ENCODE data around the gene B4GALT2.

B4GALT2 gene

DNA sequence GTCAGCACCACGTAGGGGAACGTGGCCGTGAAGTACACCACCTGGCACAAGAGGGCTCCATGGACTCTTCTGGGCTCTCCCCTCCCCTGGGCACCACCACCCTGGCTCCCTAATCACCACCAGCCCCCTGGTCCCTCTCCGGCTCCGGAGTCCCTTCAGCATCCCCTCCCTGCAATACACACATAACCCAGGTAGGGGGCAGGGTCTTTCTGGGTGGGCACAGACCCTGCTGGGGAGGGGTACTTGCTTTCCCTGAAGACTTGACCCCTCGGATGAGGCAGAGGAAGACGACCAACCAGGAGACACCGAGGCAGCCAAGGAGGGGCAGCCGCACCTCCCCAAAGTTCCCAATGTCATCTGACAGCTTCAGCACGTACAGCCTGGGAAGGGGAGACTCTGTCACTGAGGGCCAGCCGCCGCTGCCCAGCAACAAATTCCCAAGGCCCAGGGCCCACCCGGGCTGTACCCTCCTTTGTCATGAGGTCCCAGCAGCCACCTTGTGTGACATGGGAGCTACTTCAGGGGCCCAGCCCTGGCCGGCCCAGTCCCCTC lies 23.7 kb downstream of the B4GALT2 start:
- no peak for DNase-seq (ENCODE audit: low read depth)

DNA sequence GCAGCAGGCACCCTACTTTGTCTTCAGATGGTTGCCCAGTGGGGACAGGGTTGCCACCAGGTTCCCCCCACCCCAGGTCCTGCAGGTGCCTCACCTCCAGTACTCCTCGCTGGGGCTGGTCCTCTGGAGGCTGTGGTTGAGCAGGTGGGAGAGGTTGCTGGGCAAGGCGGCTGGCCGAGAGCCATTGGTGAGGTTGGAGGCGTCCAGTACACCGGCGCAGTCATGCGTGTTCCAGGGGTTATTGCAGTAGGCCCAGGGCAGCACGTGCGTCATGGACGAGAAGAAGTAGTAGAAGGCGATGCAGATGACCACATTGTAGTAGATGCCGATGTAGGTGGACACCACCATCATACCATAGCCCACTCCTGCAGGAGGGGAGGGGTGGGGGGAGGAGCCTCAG lies 29.2 kb downstream of the B4GALT2 start:
- no peak for DNase-seq (ENCODE audit: low read depth)

DNA sequence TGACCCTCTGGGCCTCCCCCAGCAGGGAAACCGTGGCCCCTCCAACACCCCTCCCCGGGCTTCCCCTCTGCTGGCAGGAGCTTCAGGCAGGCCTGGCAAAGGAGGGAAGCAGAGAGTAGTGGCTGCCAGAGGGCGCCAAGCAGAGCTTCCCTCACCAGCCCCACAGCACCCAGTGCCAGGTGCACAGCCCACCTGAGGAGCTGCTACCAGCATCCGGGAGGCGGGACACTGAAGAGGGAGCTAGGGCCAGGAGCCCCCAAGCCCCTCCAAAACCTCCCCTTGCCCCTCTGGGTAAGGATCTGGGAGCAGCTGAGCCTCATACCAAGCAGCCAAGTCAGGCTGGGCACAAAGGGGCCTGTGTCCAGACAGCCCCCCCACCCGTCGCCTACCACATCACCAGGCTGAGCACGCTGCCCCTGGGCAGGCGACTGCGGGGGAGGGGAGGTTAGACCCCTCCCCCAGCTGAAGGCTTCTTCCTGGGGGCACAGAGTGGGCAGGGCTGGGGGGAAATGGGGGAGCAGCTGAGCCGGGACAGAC lies 32.0 kb downstream of the B4GALT2 start:
- DNase-seq (ENCODE audit: low read depth) = no peak

DNA sequence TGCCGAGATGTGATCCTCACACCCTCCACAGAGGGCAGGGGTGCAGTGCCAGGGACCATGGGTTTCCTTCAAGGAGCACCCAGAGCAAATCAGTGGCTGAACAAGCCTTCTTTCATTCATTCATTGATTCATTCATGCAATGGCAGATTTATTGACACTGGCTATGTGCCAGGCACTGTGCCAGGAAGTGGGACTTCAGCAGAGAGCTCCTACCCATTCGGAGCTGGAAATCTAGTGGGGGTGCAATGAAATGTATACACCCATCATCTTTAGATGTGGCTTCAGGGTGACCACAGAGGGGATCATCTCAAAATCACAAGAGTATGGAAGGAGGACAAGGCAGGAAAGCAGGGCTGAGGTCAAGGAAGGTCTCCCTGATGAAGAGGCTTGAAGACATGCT lies 33.4 kb downstream of the B4GALT2 start:
- DNase-seq (ENCODE audit: low read depth) = no peak

DNA sequence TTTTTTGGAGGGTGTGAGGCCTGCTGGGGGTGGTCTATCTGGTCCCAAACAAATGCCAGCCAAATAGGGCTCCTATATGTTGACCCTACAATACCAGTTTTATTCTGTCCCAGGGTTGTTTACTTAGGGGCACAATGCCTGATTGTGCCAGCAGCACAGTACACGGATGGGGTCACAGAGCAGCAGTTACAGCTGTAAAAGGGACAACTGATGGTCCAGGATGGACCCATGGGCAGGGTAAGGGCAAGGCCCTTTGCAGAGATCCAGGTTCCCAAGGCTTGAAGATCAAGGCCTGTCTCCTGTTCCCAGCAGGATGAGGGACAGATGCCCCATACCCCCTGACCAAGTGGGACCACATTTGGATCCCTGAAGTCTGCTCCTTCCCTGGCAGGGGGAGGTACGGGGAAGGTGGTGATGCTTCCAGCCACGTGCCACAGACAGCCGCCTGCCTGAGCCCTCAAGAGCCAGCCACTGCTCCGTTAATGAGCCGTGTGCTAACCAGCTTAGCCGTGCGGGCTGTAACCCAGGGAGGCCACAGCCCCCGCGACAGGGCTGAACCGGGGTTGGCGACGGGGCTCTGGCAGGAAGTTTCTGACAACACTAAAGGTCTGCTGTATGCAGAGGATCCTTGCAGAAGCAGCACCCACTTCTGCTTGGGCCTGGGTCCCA lies 34.1 kb downstream of the B4GALT2 start:
- DNase-seq (ENCODE audit: low read depth) = no peak

DNA sequence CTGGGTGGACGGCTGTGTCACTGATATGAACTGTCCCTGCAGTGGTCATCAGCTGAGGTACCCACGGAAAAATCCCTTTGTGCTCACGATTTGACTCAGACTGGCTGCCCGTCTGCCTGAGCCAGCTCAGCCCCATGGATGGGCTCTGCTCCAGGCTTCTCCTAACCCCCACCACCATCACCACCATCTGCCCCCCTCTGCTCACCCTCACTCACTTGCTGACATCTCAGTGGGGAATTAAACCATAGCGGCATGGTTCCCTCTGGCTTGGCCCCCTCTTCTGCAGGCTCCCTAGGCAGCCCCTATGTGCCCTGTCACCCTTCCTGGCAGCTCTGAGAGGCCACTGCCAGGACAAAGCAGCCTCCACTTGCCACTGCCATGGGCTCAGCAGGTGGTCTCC lies 34.9 kb downstream of the B4GALT2 start:
- no peak for DNase-seq (ENCODE audit: low read depth)

- DNase-seq (ENCODE audit: low read depth) = no peak
These were observed 35.5 kb downstream of the B4GALT2 start for GRCh38 chr1:44014365-44015104.

GRCh38 chr1:44015206-44015605 lies 36.2 kb downstream of the B4GALT2 start:
- DNase-seq (ENCODE audit: low read depth) = no peak

GRCh38 chr1:44016041-44016889 lies 37.3 kb downstream of the B4GALT2 start:
- no peak for DNase-seq (ENCODE audit: low read depth)

- DNase-seq (ENCODE audit: low read depth) = no peak
These were observed 37.9 kb downstream of the B4GALT2 start for GRCh38 chr1:44016890-44017400.

- DNase-seq (ENCODE audit: low read depth) = no peak
These were observed 40.5 kb downstream of the B4GALT2 start for GRCh38 chr1:44019466-44019948.

DNA sequence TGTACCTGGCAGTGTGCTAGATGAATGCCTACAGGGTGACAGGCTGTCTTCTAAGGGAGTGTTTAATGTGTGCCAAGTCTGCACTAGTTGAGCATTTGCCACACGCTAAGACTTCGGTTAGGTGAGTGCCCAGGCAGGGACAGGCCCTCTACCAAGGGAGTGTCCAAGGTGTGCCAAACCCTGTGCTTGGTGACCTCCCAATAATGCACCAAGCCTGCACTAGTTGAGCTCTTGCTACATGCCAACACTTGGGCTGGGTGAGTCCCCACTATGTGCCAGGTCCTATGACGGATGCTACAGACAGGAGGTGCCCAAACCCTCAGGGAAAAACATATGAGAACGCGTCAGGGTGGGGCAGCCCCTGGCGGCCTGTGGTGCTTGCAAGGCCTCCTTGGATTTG lies 41.5 kb downstream of the B4GALT2 start:
- no peak for DNase-seq (ENCODE audit: low read depth)

GRCh38 chr1:44021156-44021555 lies 42.1 kb downstream of the B4GALT2 start:
- DNase-seq (ENCODE audit: low read depth) = no peak

DNA sequence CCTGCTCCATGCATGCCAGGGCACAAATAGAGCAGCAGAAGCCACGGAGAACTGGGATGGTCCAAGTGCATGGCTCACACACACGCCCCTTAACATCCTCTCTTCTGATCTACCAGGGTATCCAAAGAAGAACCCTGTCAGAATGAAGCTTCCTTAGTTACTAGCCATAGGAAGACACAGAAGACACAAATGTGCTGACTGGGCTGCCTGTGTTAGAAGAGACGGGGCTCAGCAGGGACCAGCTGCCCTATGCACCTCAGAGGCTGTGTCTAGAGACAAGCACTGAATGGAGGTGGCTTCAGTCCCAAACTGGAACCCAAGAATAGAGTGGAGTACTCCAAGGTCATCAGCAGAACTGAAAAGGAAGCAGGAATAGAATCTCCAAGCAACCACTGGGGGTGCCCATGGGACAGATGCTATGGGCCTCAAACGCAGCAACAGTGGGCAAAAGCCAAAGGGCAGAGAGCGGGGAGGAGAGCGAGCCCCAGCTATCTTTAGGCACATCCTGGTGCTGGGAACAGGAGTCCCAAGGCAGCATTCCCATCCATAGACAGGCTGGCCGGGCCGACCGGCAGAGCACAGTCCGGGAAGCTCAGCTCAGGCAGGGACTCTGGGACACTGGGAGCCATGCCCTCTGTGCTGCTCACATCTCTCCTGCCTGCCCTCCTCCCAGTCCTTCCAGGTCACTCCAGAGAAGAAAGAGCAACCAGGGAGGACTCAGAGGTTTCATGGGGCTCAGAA lies 42.7 kb downstream of the B4GALT2 start:
- DNase-seq (ENCODE audit: low read depth) = no peak

DNA sequence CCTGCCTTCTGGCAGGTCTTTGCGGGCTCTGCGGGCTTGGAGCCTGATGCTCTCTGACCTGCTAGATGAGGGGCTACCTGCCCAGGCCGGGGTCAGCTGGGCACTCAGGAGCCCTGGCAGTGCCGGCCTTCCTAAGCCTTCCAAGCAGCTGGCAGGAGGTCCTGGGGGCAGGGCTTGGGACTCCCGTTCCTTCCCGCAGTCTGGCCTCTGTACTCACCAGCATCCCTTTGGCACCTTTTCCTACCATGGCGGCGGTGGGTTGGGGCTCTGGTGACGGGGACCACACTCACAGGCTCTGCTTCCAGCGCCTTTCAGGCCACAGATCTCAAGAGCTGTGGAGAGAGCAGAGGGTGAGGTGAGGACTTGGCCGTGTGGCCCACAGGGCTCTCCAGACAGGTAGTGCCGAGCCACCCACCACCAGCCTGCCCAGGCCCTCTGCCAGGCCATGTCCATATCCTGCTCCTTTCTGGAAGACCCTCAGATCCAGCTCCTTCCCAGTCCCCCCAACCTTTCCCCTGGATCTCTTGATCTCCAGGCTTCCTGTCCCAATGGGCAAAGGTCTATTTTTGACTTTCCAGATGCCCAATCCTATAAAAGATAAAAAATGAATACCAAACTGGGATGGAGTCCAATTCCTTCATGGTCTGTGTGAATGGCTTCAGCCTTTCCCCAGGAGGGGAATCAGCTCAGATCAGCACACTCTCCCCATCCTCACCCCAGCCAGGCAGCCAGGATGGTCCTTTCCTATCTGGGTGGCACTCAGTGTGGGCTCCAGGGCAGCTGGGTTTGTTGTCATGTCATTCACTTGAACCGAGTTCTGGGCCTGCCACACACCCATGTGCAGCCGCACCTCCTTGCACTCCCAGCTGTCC lies 45.3 kb downstream of the B4GALT2 start:
- no peak for DNase-seq (ENCODE audit: low read depth)

DNA sequence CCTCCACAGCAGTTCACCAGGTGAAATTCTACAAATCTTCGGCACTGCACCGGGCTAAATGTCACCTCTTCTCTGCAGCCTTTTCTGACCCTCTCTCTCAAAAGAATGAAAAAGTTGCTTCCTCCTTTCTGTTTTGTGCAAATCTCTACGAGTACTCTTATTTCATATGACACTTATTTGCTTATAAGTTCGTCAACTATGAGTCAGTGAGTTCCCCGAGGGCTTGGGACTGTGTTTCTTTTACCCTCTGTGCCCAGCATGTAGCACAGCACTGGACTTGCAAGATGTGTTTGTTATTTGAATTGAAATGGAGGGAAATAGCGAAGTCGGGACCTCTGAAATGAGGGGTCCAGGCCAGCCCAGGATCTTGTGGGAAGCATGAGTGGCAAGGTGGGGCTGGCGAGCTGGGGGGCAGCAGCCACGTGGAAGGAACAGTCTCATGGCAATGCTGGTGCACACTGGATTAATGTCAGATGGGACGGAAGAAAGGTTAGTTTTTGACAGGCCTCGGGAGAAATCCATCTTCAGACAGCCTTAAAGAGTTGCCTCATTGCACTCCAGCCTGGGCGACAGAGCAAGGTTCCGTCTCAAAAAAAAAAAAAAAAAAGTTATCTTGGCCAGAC lies 46.0 kb downstream of the B4GALT2 start:
- no peak for DNase-seq (ENCODE audit: low read depth)

DNA sequence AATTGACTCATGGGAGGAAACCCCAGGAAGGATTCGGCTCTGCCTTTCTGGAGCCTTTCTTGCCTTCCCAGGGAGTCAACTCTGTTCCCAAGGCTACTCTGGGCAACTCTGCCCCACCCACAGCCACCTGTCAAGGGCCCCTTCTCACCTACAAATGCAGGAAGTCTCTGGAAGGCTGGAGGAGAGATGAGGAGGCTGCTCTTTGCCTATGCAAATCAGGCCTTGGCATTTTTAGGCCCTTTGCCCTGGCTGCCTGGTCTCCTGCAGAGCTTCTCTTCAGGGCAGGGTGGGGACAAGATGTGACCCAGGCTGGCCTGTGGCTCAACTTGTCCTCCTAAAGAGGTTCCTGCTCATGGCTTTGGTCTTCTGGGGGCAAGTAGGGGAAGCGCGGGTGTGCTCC lies 46.8 kb downstream of the B4GALT2 start:
- DNase-seq (ENCODE audit: low read depth) = no peak

GRCh38 chr1:44027320-44027719 lies 48.3 kb downstream of the B4GALT2 start:
- DNase-seq (ENCODE audit: low read depth) = no peak

DNA sequence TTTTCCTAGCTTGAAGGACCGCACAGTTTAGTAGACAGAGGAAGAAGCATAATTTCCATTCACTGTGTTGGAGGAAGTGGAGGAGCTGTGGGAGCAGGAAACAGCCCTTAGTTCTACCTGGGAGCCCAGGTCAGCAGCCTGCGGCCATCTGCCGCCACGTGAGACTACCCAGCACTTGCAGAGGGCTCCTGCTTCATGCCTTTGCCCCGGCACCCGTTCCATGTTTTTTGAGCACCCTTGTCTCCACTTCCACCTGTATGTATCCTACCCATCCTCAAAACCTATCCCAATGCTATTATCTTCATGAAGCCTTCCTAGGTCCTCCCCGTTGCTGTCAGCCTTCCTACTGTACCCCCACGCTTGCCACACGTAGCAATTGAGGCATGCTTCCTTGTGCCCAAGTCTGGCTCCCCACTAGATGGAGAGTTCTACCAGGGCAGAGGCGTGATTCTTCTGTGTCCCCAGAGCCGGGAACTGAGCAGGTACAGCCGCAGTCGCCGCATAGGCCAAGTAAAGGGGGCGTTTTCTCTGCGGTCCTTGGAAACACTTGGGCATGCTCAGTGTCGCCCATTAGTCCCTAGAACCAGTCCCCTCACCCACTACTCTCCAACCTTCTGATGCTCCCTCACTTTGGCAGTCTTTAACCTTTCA lies 50.4 kb downstream of the B4GALT2 start:
- DNase-seq (ENCODE audit: low read depth) = no peak

All from non-pigmented ciliary epithelial cell (primary cell).